HepG2 (cell line): ENCODE data around the gene SLC16A2. TPM values are rescaled to one million over a fixed set of nuclear protein-coding genes. Genes with fewer than 3 reads are reported as not detected.
A peak's percentile ranks its signal among the peaks of the same experiment; 100 is the strongest.

ENCODE experiments used
- ATAC-seq: fragments of 200-7000 bp; cut with Tn5 transposase; 3 replicates; pipeline ENCODE4 v1.9.1; 2020; ENCODE audit warnings: mild to moderate bottlenecking, moderate library complexity
- BruUV-seq: library from RNA; stranded (reverse); fragments of 400-500 nt; replicated peaks from 2 replicates; lab custom pipeline; 2021; lab: Mats Ljungman, UMichigan
- CTCF ChIA-PET: fragments of 300-600 bp; formaldehyde crosslinking; extraction: SDS; loops from one replicate; lab custom pipeline; 2021; ENCODE audit warnings: low total read pairs, inconsistent platforms, low intra/inter-chr PET ratio; lab: Yijun Ruan, JAX
- POLR2A ChIA-PET: fragments of 350-600 bp; sonication (Branson Sonifier 250); formaldehyde crosslinking; loops from one replicate; lab custom pipeline; 2020; ENCODE audit warnings: antibody characterized with exemption, inconsistent platforms; lab: Yijun Ruan, JAX
- DNase-seq: peaks from one replicate; pipeline ENCODE4 v3.0.0-alpha.2; 2015; ENCODE audit warnings: low spot score
- FAIRE-seq: peaks from 3 replicates; lab custom pipeline; 2011; peaks lifted over from hg19 to GRCh38; lab: Jason Lieb, UNC
- H2AFZ ChIP-seq: one replicate; pipeline ENCODE4 v1.6.1; 2011; ENCODE audit warnings: low read length, inconsistent platforms
- H3K27ac ChIP-seq: fragments of 300-600 bp; 3 replicates; pipeline ENCODE4 v1.8.0; 2011; ENCODE audit warnings: mixed run types, mild to moderate bottlenecking, mixed read lengths, low read length, inconsistent platforms; ENCODE audit not compliant: insufficient read depth; ENCODE audit errors: extremely low read length
- H3K27me3 ChIP-seq, 2 experiments: fragments of 200-600 bp in 1 of 2; 2 replicates in 1 of 2; 3 replicates in 1 of 2; pipeline versions ENCODE4 v1.6.0 to v1.8.0; 2011; ENCODE audit warnings: low read length in 2 of 2, mild to moderate bottlenecking in 2 of 2, moderate library complexity in 2 of 2, inconsistent platforms in 1 of 2; ENCODE audit not compliant: insufficient read depth in 2 of 2, control insufficient read depth in 1 of 2
- H3K36me3 ChIP-seq, 2 experiments: fragments of 200-600 bp in 1 of 2; replicated peaks in 1 of 2; 2 replicates in 1 of 2; 3 replicates in 1 of 2; pipeline versions ENCODE4 v1.5.1 to v1.8.0; 2011; ENCODE audit warnings: low read length in 2 of 2, inconsistent platforms in 1 of 2; ENCODE audit not compliant: insufficient read depth in 2 of 2, control insufficient read depth in 1 of 2
- H3K4me1 ChIP-seq: 2 replicates; pipeline ENCODE4 v1.5.1; 2012; ENCODE audit warnings: low read length, inconsistent platforms; ENCODE audit not compliant: insufficient read depth
- H3K4me2 ChIP-seq: 2 replicates; pipeline ENCODE4 v1.6.0; 2011; ENCODE audit warnings: low read depth, low read length, inconsistent platforms
- H3K4me3 ChIP-seq, 3 experiments: fragments of 200-600 bp in 1 of 3; sonication (generic), shearing (Covaris generic) in 1 of 3; replicated peaks in 1 of 3; 2 replicates each; pipeline ENCODE4 v1.5.1; 2011 to 2016; ENCODE audit warnings: low read length in 3 of 3, inconsistent platforms in 2 of 3, low read depth in 2 of 3, mild to moderate bottlenecking in 2 of 3, control low read depth in 1 of 3, mixed read lengths in 1 of 3; ENCODE audit not compliant: insufficient read depth in 1 of 3
- H3K79me2 ChIP-seq: one replicate; pipeline ENCODE4 v1.6.1; 2011; ENCODE audit warnings: low read length, inconsistent platforms; ENCODE audit not compliant: insufficient read depth
- H3K9ac ChIP-seq: 2 replicates; pipeline ENCODE4 v1.6.0; 2011; ENCODE audit warnings: mild to moderate bottlenecking, low read depth, low read length, inconsistent platforms; ENCODE audit not compliant: insufficient read depth
- H3K9me3 ChIP-seq: 2 replicates; pipeline ENCODE4 v1.5.1; 2012; ENCODE audit warnings: mild to moderate bottlenecking, low read length
- H4K20me1 ChIP-seq: 2 replicates; pipeline ENCODE4 v1.6.0; 2011; ENCODE audit warnings: inconsistent platforms, mild to moderate bottlenecking, low read length, moderate library complexity; ENCODE audit not compliant: insufficient read depth
- ARHGAP35 ChIP-seq: sonication (generic); formaldehyde crosslinking; IDR thresholded peaks from 2 replicates; pipeline ENCODE4 v1.9.0; 2022; ENCODE audit warnings: mild to moderate bottlenecking, inconsistent platforms, moderate library complexity, missing genetic modification reagents, borderline replicate concordance
- CBX5 ChIP-seq: sonication (generic); formaldehyde crosslinking; IDR thresholded peaks from 2 replicates; pipeline ENCODE4 v1.4.0; 2020; ENCODE audit warnings: missing genetic modification reagents, borderline replicate concordance
- EHMT2 ChIP-seq: fragments of 200-600 bp; sonication (generic); IDR thresholded peaks from 2 replicates; pipeline ENCODE4 v1.7.0; 2017; ENCODE audit warnings: antibody characterized with exemption, low read depth, low read length, borderline replicate concordance
- ERF ChIP-seq: IDR thresholded peaks from 2 replicates; pipeline ENCODE4 v1.6.1; 2018; ENCODE audit warnings: missing biosample characterization, missing genetic modification reagents
- MYNN ChIP-seq: sonication (generic); formaldehyde crosslinking; IDR thresholded peaks from 2 replicates; pipeline ENCODE4 v1.4.0; 2020; ENCODE audit warnings: mild to moderate bottlenecking, low read depth, missing genetic modification reagents
- NONO ChIP-seq, 2 experiments: fragments of 450-650 bp in 1 of 2; sonication (generic) in 1 of 2; formaldehyde crosslinking in 1 of 2; IDR thresholded peaks in 1 of 2; conservative IDR thresholded peaks in 1 of 2; 2 replicates each; pipeline versions ENCODE4 v1.6.1 to v1.8.0; 2017 to 2022; ENCODE audit warnings: mild to moderate bottlenecking in 1 of 2, missing genetic modification reagents in 1 of 2, moderate library complexity in 1 of 2
- RBM39 ChIP-seq: fragments of 200-400 bp; formaldehyde crosslinking; IDR thresholded peaks from one replicate; pipeline ENCODE4 v1.6.1; 2018; ENCODE audit warnings: antibody characterized with exemption, mild to moderate bottlenecking, low read depth, low read length; ENCODE audit not compliant: poor library complexity, severe bottlenecking
- SIN3B ChIP-seq: fragments of 150-350 bp; IDR thresholded peaks from 2 replicates; pipeline ENCODE4 v1.6.1; 2014; ENCODE audit warnings: low read length
- TP53 ChIP-seq: sonication (generic); formaldehyde crosslinking; conservative IDR thresholded peaks from 2 replicates; pipeline ENCODE4 v1.4.0; 2020; ENCODE audit warnings: missing genetic modification reagents
- ZBTB49 ChIP-seq: sonication (generic); formaldehyde crosslinking; IDR thresholded peaks from 2 replicates; pipeline ENCODE4 v1.4.0; 2020; ENCODE audit warnings: missing genetic modification reagents, borderline replicate concordance
- ZNF350 ChIP-seq: sonication (generic); formaldehyde crosslinking; IDR thresholded peaks from 2 replicates; pipeline ENCODE4 v1.4.0; 2020; ENCODE audit warnings: mild to moderate bottlenecking, low read depth, missing genetic modification reagents, borderline replicate concordance
- ZNF44 ChIP-seq: sonication (generic); formaldehyde crosslinking; IDR thresholded peaks from 2 replicates; pipeline ENCODE4 v1.5.1; 2020; ENCODE audit warnings: mild to moderate bottlenecking, missing genetic modification reagents
- ZNF530 ChIP-seq: sonication (generic); formaldehyde crosslinking; IDR thresholded peaks from 2 replicates; pipeline ENCODE4 v1.5.0; 2020; ENCODE audit warnings: low read depth, mild to moderate bottlenecking, missing genetic modification reagents
- WGBS: methylation state at CpG from one replicate; pipeline ENCODE4 v1.1.6; 2017; ENCODE audit warnings: low lambda C conversion rate; 5-methylcytosine and 5-hydroxymethylcytosine counted together
- in situ Hi-C: cut with HindIII; loops from 2 replicates; pipeline ENCODE4 v1.10.0; 2017; ENCODE audit warnings: low pct_unique_long_range_greater_than_20kb; ENCODE audit not compliant: extremely low pct_ligation_motif_present
- intact Hi-C: fragments of 100-400 bp; cut with micrococcal nuclease; formaldehyde crosslinking; loops from one replicate; pipeline ENCODE4 v1.10.0; 2022; ENCODE audit not compliant: unreplicated experiment
- polyA plus RNA-seq, 8 experiments: library from polyadenylated mRNA; depleted of rRNA in 3 of 8; stranded (reverse) in 7 of 8; unstranded in 1 of 8; fragments of >200 nt; fragmentation: Illumina TruSeq in 4 of 8; extraction: Trizol in 4 of 8; gene quantifications; 2 replicates each; pipeline versions ENCODE4 v1.2.1 to v1.2.3, GENCODE V29; 2011 to 2016; ENCODE audit warnings: low read depth in 4 of 8, missing spikeins in 1 of 8, mixed read lengths in 1 of 8; ENCODE audit not compliant: insufficient read depth in 1 of 8
- total RNA-seq, 5 experiments: library from RNA; depleted of rRNA; stranded (reverse); fragments of >200 nt; fragmentation: Illumina TruSeq; extraction: Trizol; gene quantifications; 2 replicates each; pipeline ENCODE4 v1.2.3, GENCODE V29; 2016; ENCODE audit warnings: low read depth in 1 of 5
- TF ChIP-seq, protein P1 (sequence below): sonication (generic); formaldehyde crosslinking; IDR thresholded peaks from 2 replicates; pipeline ENCODE4 v1.8.0; 2022; ENCODE audit warnings: missing genetic modification reagents, low read depth, mild to moderate bottlenecking, borderline replicate concordance
- TF ChIP-seq, protein P2 (sequence below): sonication (generic); formaldehyde crosslinking; IDR thresholded peaks from 2 replicates; pipeline ENCODE4 v1.4.0; 2020; ENCODE audit warnings: missing genetic modification reagents, borderline replicate concordance

The SLC16A2 gene
- total and polyA plus RNA-seq, 2 of the 13 experiments (the other 11 are each of a cell fraction or from before 2014, with no cell fraction given): 0.07 to 0.08 TPM

- H3K4me3 ChIP-seq: peak overlapping the region; percentile 35 to 67 (median 41); a peak in 4 of 6 replicates
- TF ChIP-seq ZNF44 (CRISPR knock-in tag): no peak
- TF ChIP-seq, protein P1, sequence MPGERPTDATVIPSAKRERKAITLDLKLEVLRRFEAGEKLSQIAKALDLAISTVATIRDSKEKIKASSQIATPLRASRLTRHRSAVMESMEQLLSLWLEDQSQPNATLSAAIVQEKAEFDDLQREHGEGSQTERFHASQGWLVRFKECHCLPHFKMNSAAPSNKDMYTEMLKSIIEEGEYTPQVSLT (CRISPR knock-in tag): no peak
- no peak for TF ChIP-seq MYNN (CRISPR knock-in tag)
- no peak for TF ChIP-seq EHMT2
- no peak for TF ChIP-seq TP53 (CRISPR knock-in tag)
- no peak for TF ChIP-seq ZNF350 (CRISPR knock-in tag)
- TF ChIP-seq NONO (IDR thresholded peaks at IDR 0.05): no peak
- no peak for TF ChIP-seq NONO (CRISPR knock-in tag; conservative IDR thresholded peaks at IDR 0.05)
- no peak for TF ChIP-seq CBX5 (CRISPR knock-in tag)
- TF ChIP-seq, protein P2, sequence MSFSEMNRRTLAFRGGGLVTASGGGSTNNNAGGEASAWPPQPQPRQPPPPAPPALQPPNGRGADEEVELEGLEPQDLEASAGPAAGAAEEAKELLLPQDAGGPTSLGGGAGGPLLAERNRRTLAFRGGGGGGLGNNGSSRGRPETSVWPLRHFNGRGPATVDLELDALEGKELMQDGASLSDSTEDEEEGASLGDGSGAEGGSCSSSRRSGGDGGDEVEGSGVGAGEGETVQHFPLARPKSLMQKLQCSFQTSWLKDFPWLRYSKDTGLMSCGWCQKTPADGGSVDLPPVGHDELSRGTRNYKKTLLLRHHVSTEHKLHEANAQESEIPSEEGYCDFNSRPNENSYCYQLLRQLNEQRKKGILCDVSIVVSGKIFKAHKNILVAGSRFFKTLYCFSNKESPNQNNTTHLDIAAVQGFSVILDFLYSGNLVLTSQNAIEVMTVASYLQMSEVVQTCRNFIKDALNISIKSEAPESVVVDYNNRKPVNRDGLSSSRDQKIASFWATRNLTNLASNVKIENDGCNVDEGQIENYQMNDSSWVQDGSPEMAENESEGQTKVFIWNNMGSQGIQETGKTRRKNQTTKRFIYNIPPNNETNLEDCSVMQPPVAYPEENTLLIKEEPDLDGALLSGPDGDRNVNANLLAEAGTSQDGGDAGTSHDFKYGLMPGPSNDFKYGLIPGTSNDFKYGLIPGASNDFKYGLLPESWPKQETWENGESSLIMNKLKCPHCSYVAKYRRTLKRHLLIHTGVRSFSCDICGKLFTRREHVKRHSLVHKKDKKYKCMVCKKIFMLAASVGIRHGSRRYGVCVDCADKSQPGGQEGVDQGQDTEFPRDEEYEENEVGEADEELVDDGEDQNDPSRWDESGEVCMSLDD (CRISPR knock-in tag): no peak
- TF ChIP-seq ZNF530: no peak
- TF ChIP-seq RBM39: no peak
- no peak for TF ChIP-seq SIN3B
- no peak for TF ChIP-seq ZBTB49 (CRISPR knock-in tag)
- no peak for TF ChIP-seq ERF (CRISPR knock-in tag)
- no peak for TF ChIP-seq ARHGAP35
- H3K9ac ChIP-seq: no peak overlapping the region
- H3K4me1 ChIP-seq: peaks cover 11% of the 10 kb centered on the region; the same call in 1 of the 2 replicates
- POLR2A ChIA-PET: no interaction called here
- no peak overlapping the region for H3K27ac ChIP-seq
- no peaks in the 10 kb centered on the region for H3K9me3 ChIP-seq
- no peak overlapping the region for H2AFZ ChIP-seq
- H4K20me1 ChIP-seq: no peaks in the 10 kb centered on the region
- in situ Hi-C loops (no loop called here), intact Hi-C loops (loop anchor here (2.0 kb wide), 1 partner anchor 127 kb away; no protein-coding TSS in a partner anchor)
- H3K27me3 ChIP-seq: peaks cover 0 to 11% of the 10 kb centered on the region in 2 experiments; a peak in 1 of 5 replicates
- CTCF ChIA-PET: no interaction called here
- H3K36me3 ChIP-seq: no peaks in the 10 kb centered on the region
- FAIRE-seq (no peak), ATAC-seq (no peak), DNase-seq (no peak)
- WGBS: no CpG with 5 or more reads among the region's 20 CpGs
- BruUV-seq: no TSS peak
- H3K79me2 ChIP-seq: no peaks in the 10 kb centered on the region
- H3K4me2 ChIP-seq: peak overlapping the region; percentile 78
Observed at GRCh38 chrX:74419864-74420195, 1.5 kb upstream of the SLC16A2 start.
